SKM-1 (cell line): ENCODE data around the gene ASPN.

Experiments used
- DNase-seq: peaks from one replicate; lab custom pipeline; 2025; ENCODE audit not compliant: unreplicated experiment; lab: John Stamatoyannopoulos, UW

ASPN gene

GRCh38 chr9:92506184-92506857 lies 24.0 kb upstream of the ASPN start:
- DNase-seq, result no peak

- no peak for DNase-seq
These were observed 22.6 kb upstream of the ASPN start for GRCh38 chr9:92504881-92505280.

GRCh38 chr9:92503156-92503555 lies 20.9 kb upstream of the ASPN start:
- no peak for DNase-seq

GRCh38 chr9:92501671-92502393 lies 19.5 kb upstream of the ASPN start:
- DNase-seq, result no peak

GRCh38 chr9:92500725-92501124 lies 18.4 kb upstream of the ASPN start:
- no peak for DNase-seq

- DNase-seq, result no peak
These were observed 17.4 kb upstream of the ASPN start for GRCh38 chr9:92499701-92500100.

- no peak for DNase-seq
These were observed 14.3 kb upstream of the ASPN start for GRCh38 chr9:92496396-92497176.

- DNase-seq, result no peak
These were observed 12.6 kb upstream of the ASPN start for GRCh38 chr9:92494856-92495255.

GRCh38 chr9:92493749-92494387 lies 11.6 kb upstream of the ASPN start:
- no peak for DNase-seq

- no peak for DNase-seq
These were observed 10.6 kb upstream of the ASPN start for GRCh38 chr9:92492781-92493401.

GRCh38 chr9:92488681-92489550 lies 6.6 kb upstream of the ASPN start:
- no peak for DNase-seq

- DNase-seq, result no peak
These were observed 4.1 kb upstream of the ASPN start for GRCh38 chr9:92486371-92486770.

GRCh38 chr9:92484563-92484962 lies 2.3 kb upstream of the ASPN start:
- DNase-seq, result no peak

- DNase-seq, result no peak
These were observed 1.6 kb upstream of the ASPN start for GRCh38 chr9:92483627-92484545.

- DNase-seq, result no peak
These were observed 499 bp upstream of the ASPN start for GRCh38 chr9:92482805-92483204.

GRCh38 chr9:92480986-92481633 lies 1.2 kb downstream of the ASPN start:
- no peak for DNase-seq

GRCh38 chr9:92480291-92480771 lies 2.0 kb downstream of the ASPN start:
- DNase-seq, result no peak

- no peak for DNase-seq
These were observed 3.0 kb downstream of the ASPN start for GRCh38 chr9:92479346-92479745.
